ENCODE data around the gene ABI3BP. TPM values are rescaled to one million over a fixed set of nuclear protein-coding genes. Genes with fewer than 3 reads are reported as not detected.

The ABI3BP gene
- total RNA-seq, 1 experiment from 2014 or later, result 5.2 TPM

DNA sequence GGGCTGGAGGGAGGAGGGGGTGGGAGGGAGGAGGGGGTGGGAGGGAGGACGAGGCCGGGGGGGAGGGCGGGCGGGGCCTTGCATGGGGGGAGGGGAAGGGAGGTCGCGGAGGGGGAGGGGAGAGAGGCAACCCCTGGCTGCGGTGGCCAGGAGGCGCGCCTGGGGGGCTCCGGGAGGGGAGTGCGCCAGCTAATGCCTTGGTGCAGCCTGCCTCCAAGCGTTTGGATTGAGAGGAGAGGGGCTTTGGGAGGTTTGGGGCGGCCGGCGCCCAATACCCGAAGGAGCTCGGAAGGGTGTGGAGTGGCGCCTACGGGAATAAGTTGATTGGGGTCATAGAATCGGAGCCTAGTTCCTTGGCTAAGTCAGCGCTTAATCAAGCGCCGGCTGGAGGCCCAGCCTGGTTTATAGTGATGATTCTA is 283.4 kb downstream of the ABI3BP start:
- peak overlapping the region; percentile 94 for H3K27ac Mint-ChIP-seq (ENCODE audit: unreplicated experiment)
- H3K4me3 Mint-ChIP-seq (ENCODE audit: low read depth, unreplicated experiment), result peak overlapping the region; percentile 80
- TF ChIP-seq, protein P1, sequence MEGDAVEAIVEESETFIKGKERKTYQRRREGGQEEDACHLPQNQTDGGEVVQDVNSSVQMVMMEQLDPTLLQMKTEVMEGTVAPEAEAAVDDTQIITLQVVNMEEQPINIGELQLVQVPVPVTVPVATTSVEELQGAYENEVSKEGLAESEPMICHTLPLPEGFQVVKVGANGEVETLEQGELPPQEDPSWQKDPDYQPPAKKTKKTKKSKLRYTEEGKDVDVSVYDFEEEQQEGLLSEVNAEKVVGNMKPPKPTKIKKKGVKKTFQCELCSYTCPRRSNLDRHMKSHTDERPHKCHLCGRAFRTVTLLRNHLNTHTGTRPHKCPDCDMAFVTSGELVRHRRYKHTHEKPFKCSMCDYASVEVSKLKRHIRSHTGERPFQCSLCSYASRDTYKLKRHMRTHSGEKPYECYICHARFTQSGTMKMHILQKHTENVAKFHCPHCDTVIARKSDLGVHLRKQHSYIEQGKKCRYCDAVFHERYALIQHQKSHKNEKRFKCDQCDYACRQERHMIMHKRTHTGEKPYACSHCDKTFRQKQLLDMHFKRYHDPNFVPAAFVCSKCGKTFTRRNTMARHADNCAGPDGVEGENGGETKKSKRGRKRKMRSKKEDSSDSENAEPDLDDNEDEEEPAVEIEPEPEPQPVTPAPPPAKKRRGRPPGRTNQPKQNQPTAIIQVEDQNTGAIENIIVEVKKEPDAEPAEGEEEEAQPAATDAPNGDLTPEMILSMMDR (IDR thresholded peaks at IDR 0.05; ENCODE audit: unreplicated experiment), result no peak
- peak; percentile 17 for DNase-seq
- H3K27me3 Mint-ChIP-seq (ENCODE audit: unreplicated experiment), result no peaks in the 10 kb centered on the region
- intact Hi-C loops (cut with micrococcal nuclease; ENCODE audit: unreplicated experiment), result loop anchor here (2.0 kb wide), 2 partner anchors 59 to 107 kb away; no protein-coding TSS in a partner anchor
- H3K9me3 Mint-ChIP-seq (ENCODE audit: low read depth, unreplicated experiment), result no peaks in the 10 kb centered on the region
- H3K4me1 Mint-ChIP-seq (ENCODE audit: low read depth, unreplicated experiment), result peaks cover 43% of the 10 kb centered on the region
- no TSS peak for BruUV-seq (replicated peaks)
- H3K36me3 Mint-ChIP-seq (ENCODE audit: insufficient read depth, unreplicated experiment), result peaks cover 62% of the 10 kb centered on the region
- CTCF ChIA-PET, result interaction anchor here (1.1 to 2.5 kb wide), 6 partner anchors 26 to 247 kb away, joined by 3 to 13 read pairs (median 4); no protein-coding TSS in a partner anchor

DNA sequence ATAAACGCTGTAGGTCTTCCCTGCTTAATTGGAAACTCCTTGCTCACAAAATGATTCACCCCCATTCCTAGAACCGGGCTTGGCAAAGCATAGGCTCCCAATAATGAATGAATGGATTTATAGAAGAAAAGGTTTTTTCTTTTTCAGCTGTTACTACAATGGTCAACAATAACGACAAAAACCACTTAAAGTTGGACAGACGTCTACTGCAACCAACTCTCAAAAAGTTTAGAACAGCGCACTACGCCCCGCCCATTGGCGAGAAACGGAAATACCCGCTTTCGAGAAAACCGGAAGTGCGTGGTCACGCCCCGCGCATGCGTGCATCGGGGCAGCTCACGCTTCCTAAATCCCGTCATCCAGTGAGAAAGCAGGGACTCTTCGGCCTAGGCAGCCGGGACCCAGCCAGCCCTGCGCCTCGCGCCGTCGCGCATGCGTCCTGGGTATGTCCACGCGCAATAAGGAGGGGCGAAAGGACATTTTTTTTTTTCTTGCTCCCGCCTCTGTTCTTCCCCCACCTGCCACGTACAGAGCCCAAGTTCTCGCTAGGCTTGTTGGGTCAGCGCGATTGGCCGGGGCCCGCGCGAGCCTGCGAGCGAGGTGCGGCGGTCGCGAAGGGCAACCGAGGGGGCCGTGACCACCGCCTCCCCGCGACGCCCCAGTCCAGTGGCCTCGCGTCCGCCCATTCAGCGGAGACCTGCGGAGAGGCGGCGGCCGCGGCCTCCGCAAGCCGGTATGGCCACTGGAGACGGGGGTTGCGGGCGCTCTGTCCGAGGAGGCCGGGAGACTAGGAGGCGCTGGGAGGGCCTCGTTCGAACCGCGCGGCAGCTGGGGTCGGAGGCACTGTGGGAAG is 284.0 kb downstream of the ABI3BP start, which contains the start of gene TFG:
Gene TFG (plus strand): TSS at position 506 of the 853 bp plus-strand sequence. CDS start 4,192 bp downstream, outside the sequence.
- H3K4me1 Mint-ChIP-seq (ENCODE audit: low read depth, unreplicated experiment), result peaks cover 41% of the 10 kb centered on the region
- H3K4me3 Mint-ChIP-seq (ENCODE audit: low read depth, unreplicated experiment), result peak within 1 kb of the TSS; percentile 80
- CTCF ChIA-PET, result interaction anchor here (0.7 to 2.5 kb wide), 5 partner anchors 67 to 314 kb away, joined by 3 to 13 read pairs (median 3); no protein-coding TSS in a partner anchor
- BruUV-seq (replicated peaks), result no TSS peak
- H3K9me3 Mint-ChIP-seq (ENCODE audit: low read depth, unreplicated experiment), result no peaks in the 10 kb centered on the region
- TF ChIP-seq, protein P1 (IDR thresholded peaks at IDR 0.05; ENCODE audit: unreplicated experiment), result no peak
- intact Hi-C loops (cut with micrococcal nuclease; ENCODE audit: unreplicated experiment), result no loop called here
- no peaks in the 10 kb centered on the region for H3K27me3 Mint-ChIP-seq (ENCODE audit: unreplicated experiment)
- peaks cover 58% of the 10 kb centered on the region for H3K36me3 Mint-ChIP-seq (ENCODE audit: insufficient read depth, unreplicated experiment)
- peak within 1 kb of the TSS; percentile 94 for H3K27ac Mint-ChIP-seq (ENCODE audit: unreplicated experiment)
- DNase-seq, result peak; percentile 98

DNA sequence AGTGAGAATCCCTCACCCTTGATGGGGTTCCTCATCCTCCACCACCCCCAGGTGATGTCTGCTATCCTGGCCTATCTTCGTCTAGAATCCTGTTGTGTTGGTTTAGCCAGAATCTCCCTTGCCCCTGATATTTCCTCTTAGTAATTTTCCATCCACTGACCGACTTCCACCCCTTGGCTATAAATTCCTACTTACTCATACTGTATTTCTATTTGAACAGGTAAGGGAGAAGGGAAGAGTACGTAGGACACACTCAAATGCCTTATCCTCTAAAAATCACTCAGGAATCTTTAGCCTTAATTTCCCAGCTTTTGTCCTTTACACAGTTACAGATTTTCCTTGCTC is 284.6 kb downstream of the ABI3BP start:
- peak overlapping the region; percentile 94 for H3K27ac Mint-ChIP-seq (ENCODE audit: unreplicated experiment)
- TSS peak; percentile 98 for BruUV-seq (replicated peaks)
- peak overlapping the region; percentile 80 for H3K4me3 Mint-ChIP-seq (ENCODE audit: low read depth, unreplicated experiment)
- DNase-seq, result no peak
- peaks cover 41% of the 10 kb centered on the region for H3K4me1 Mint-ChIP-seq (ENCODE audit: low read depth, unreplicated experiment)
- no peaks in the 10 kb centered on the region for H3K27me3 Mint-ChIP-seq (ENCODE audit: unreplicated experiment)
- CTCF ChIA-PET, result interaction anchor here (0.7 to 2.5 kb wide), 3 partner anchors 92 to 313 kb away, joined by 3 to 13 read pairs (median 3); no protein-coding TSS in a partner anchor
- peaks cover 52% of the 10 kb centered on the region for H3K36me3 Mint-ChIP-seq (ENCODE audit: insufficient read depth, unreplicated experiment)
- intact Hi-C loops (cut with micrococcal nuclease; ENCODE audit: unreplicated experiment), result no loop called here
- TF ChIP-seq, protein P1 (IDR thresholded peaks at IDR 0.05; ENCODE audit: unreplicated experiment), result no peak
- H3K9me3 Mint-ChIP-seq (ENCODE audit: low read depth, unreplicated experiment), result no peaks in the 10 kb centered on the region

DNA sequence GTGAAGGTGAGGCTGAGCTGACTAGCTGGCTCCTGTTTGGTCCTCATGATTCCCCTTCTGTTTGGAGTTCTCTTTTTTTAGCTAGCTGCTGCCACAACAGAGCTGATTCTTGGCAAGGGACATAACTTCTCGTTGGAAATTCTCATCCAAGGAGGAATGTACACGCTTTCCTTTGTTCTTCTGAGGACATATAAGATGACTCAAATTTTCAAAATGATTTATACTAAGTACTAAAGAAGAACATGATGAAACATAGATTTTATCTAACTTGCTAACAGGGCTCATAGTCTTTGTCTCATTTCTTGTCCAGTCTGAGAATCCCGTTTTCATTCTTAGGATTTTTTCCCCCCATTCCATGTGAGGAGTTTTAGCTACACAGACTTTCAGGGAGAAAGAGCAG is 286.9 kb downstream of the ABI3BP start:
- TF ChIP-seq, protein P1 (IDR thresholded peaks at IDR 0.05; ENCODE audit: unreplicated experiment), result no peak
- Mint-ChIP-seq H3K4me1 (ENCODE audit: low read depth, unreplicated experiment) (peaks cover 20% of the 10 kb centered on the region), H3K9me3 (ENCODE audit: low read depth, unreplicated experiment) (no peaks in the 10 kb centered on the region), H3K27me3 (ENCODE audit: unreplicated experiment) (no peaks in the 10 kb centered on the region), H3K36me3 (ENCODE audit: insufficient read depth, unreplicated experiment) (peaks cover 30% of the 10 kb centered on the region), H3K4me3 (ENCODE audit: low read depth, unreplicated experiment) (no peak overlapping the region), H3K27ac (ENCODE audit: unreplicated experiment) (no peak overlapping the region)
- intact Hi-C loops (cut with micrococcal nuclease; ENCODE audit: unreplicated experiment), result no loop called here
- CTCF ChIA-PET, result no interaction called here
- no TSS peak for BruUV-seq (replicated peaks)
- DNase-seq, result no peak

Data from Calu3 (cell line).